Measurements from ENCODE around the gene RCVRN. TPM values are rescaled to one million over a fixed set of nuclear protein-coding genes. Genes with fewer than 3 reads are reported as not detected.

RCVRN gene
- total RNA-seq, 1 donor from 2014 or later: not detected

- TF ChIP-seq CTCF (IDR thresholded peaks at IDR 0.05): no peak
- Histone ChIP-seq H3K36me3 (peaks cover 21% of the 10 kb centered on the region), H3K4me1 (no peaks in the 10 kb centered on the region)
Measured at GRCh38 chr17:9931144-9931741, 26.2 kb upstream of the RCVRN start.

GRCh38 chr17:9929871-9930270 lies 24.8 kb upstream of the RCVRN start:
- H3K9me3 ChIP-seq: no peaks in the 10 kb centered on the region
- H3K27ac ChIP-seq: no peak overlapping the region
- ATAC-seq (no peak), DNase-seq (no peak)
- TF ChIP-seq CTCF (IDR thresholded peaks at IDR 0.05): no peak
- H3K36me3 ChIP-seq: peaks cover 29% of the 10 kb centered on the region
- peaks cover 4% of the 10 kb centered on the region for H3K27me3 ChIP-seq (ENCODE audit: low read depth)
- intact Hi-C loops (cut with DNase I): no loop called here
- no peaks in the 10 kb centered on the region for H3K4me1 ChIP-seq
- H3K4me3 ChIP-seq: no peak overlapping the region

More at GRCh38 chr17:9931144-9931741, 26.2 kb upstream of the RCVRN start:
- no peak overlapping the region for H3K4me3 ChIP-seq
- no peak overlapping the region for H3K27ac ChIP-seq
- intact Hi-C loops (cut with DNase I): no loop called here
- DNase-seq (no peak), ATAC-seq (no peak)
- peaks cover 4% of the 10 kb centered on the region for H3K27me3 ChIP-seq (ENCODE audit: low read depth)
- H3K9me3 ChIP-seq: no peaks in the 10 kb centered on the region

GRCh38 chr17:9928601-9929333 lies 23.7 kb upstream of the RCVRN start:
- H3K4me1 ChIP-seq: no peaks in the 10 kb centered on the region
- no peak overlapping the region for H3K27ac ChIP-seq
- no peak for DNase-seq
- no peaks in the 10 kb centered on the region for H3K9me3 ChIP-seq
- ATAC-seq: no peak
- peaks cover 26% of the 10 kb centered on the region for H3K36me3 ChIP-seq
- no peak overlapping the region for H3K4me3 ChIP-seq
- intact Hi-C loops (cut with DNase I): no loop called here
- TF ChIP-seq CTCF (IDR thresholded peaks at IDR 0.05): no peak
- H3K27me3 ChIP-seq (ENCODE audit: low read depth): peaks cover 4% of the 10 kb centered on the region

GRCh38 chr17:9926150-9926804 lies 21.2 kb upstream of the RCVRN start:
- peaks cover 27% of the 10 kb centered on the region for H3K36me3 ChIP-seq
- H3K9me3 ChIP-seq: no peaks in the 10 kb centered on the region
- TF ChIP-seq CTCF (IDR thresholded peaks at IDR 0.05): no peak
- no peak overlapping the region for H3K4me3 ChIP-seq
- no peak for ATAC-seq
- no peak overlapping the region for H3K27ac ChIP-seq
- intact Hi-C loops (cut with DNase I): no loop called here
- no peak for DNase-seq
- no peaks in the 10 kb centered on the region for H3K27me3 ChIP-seq (ENCODE audit: low read depth)
- H3K4me1 ChIP-seq: no peaks in the 10 kb centered on the region

GRCh38 chr17:9925457-9925856 lies 20.4 kb upstream of the RCVRN start:
- DNase-seq (no peak), ATAC-seq (no peak)
- Histone ChIP-seq H3K4me1 (no peaks in the 10 kb centered on the region), H3K27ac (no peak overlapping the region), H3K9me3 (no peaks in the 10 kb centered on the region), H3K36me3 (peaks cover 26% of the 10 kb centered on the region), H3K27me3 (ENCODE audit: low read depth) (no peaks in the 10 kb centered on the region), H3K4me3 (no peak overlapping the region)
- intact Hi-C loops (cut with DNase I): no loop called here
- TF ChIP-seq CTCF (IDR thresholded peaks at IDR 0.05): no peak
